Activated CD4-positive, CD25-positive, alpha-beta regulatory T cell (primary cell): ENCODE results near the gene ISM2.

Experiments
- DNase-seq, 4 experiments: peaks; one replicate each; lab custom pipeline; 2025; lab: John Stamatoyannopoulos, UW

ISM2 gene

DNA sequence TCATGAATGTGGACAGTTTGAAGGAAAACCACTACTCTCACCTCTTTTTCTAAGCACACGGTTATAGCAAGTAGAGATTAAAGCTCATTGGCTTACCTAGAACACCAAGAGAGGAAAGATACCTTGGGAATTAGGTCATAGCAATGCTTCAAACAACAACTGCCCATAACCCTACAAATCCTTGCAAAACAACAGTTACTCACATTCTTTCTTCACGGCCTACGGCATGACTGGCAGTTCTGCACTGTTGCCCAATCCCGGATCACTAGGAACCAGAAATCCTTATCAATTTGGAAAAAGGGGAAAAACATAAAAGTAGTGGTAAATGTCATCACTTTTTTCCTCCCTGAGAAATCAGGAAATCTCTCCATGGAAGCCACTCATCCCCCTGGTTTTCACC, 9.6 kb upstream of the ISM2 start:
- DNase-seq: no peak

DNA sequence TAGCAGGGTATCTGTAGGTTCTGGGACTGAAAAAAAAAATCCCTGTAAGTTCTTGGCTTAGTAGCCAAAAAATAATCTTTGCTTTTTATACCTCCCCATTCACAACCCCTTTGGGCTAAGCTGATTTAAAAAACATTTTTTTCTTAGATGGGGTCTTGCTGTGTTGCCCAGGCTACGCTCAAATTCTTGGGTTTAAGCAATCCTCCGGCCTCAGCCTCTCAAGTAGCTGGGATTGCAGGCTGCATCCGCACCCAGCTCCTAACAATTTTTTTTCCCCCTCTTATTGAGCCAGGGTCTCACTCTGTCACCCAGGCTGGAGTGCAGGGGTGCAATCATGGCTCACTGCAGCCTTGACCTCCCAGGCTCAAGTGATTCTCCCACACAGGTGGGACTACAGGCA, 9.1 kb upstream of the ISM2 start:
- no peak for DNase-seq

DNA sequence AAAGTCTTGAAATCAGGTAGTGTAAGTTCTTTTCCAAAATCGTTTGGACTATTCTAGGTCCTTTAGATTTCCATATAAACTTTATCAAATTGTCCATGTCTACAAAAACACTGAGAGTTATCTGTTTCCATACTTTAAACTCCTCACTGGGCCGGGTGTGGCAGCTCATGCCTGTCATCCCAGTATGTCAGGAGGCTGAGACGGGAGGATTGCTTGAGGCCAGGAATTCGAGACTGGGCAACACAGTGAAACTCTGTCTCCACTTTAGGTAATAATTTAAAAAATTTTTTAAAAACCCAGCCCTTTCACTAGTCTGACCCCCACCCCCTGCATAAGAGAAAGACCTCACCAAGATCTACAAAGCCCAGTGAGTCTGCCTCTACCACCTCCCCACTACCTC, 6.4 kb upstream of the ISM2 start:
- no peak for DNase-seq

DNA sequence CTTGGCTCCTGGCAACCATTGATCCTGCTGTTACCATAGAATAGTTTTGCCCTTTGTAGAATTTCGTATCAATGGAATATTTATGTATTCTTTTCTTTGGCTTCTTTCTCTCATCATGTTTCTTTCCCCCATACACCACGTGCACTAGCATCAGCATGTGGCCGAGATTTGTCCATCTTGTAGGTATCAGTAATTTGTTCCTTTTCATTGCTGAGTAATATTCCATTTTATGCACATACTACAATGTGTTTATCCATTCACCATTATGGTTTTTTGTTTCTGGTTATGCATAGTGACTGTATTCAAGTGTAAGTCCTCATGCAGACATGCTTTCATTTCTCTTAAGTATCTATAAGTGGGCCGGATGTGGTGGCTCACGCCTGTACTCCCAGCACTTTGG, 4.5 kb upstream of the ISM2 start:
- DNase-seq: no peak

DNA sequence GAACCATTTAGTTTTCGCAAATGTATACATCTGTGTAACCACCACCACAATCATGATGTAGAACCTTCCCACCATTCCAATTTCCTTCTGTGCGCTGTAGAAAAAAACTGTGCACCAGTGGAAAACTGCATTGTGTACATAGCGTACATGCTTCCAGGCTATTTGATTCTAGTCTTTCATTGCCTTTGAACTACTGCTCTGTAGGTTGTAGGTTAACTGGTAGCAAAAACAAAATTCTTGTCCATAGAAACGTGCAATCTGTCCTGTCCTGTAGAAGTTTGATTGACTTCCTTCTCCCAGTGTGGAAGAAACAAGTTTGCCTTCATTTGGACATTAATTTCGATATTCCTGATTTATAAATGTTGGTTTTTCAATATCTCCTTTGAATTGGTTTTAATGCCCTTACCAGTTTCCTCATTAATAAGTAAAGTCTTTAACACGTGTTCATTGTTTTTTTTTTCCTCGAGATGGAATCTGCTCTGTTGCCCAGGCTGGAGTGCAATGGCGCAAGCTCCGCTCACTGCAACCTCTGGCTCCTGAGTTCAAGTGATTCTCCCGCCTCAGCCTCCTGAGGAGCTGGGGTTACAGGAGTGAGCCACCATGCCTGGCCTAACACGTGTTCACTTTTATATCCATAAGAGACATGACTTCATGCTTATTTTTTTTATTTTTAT, 3.6 kb upstream of the ISM2 start:
- no peak for DNase-seq

DNA sequence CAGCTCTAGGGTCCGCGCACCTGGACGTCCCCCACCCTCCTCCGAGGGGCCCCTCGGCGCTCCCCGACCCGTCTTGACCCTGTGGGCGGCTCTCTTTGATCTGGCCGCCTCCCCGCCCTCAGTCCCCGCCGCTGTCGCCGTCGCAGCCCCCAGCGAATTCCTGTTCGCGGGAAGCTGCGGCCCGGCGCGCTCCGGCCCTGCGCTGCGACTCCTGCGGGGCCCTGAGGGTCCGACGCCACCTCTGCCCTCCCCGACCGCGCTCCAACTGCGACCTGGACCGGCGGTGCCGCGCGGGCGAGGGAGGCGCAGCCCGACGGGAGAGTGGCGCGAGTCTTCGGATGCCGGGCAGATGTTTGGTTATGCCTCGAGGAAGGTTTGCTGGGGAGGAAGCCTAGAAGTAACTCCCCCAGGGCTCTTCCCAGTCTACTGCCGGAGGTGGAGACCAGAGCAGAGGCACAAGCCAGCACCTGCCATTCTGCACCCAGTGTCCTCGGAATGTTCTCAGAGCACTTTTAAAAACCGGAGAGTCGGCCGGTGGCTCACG, 440 bp upstream of the ISM2 start:
- DNase-seq: no peak

DNA sequence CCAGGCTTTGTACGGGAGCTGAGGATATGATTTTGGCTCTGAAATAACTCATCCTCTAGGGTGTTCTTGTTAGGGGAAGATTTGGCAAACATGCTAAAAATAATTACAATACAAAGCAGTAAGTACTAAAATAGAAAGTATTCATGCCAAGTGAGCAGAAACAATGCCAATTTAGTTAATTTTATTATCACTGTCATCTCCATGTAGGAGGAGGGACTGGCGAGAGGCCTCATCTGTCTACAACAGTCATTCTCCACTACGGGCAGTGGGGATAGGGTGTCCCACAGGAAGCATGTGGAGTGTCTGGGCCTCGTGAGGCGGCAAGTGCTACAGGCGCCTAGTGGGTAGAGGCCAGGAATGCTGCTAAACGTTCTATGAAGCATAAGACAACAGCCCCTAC, 3.3 kb downstream of the ISM2 start:
- DNase-seq: no peak

DNA sequence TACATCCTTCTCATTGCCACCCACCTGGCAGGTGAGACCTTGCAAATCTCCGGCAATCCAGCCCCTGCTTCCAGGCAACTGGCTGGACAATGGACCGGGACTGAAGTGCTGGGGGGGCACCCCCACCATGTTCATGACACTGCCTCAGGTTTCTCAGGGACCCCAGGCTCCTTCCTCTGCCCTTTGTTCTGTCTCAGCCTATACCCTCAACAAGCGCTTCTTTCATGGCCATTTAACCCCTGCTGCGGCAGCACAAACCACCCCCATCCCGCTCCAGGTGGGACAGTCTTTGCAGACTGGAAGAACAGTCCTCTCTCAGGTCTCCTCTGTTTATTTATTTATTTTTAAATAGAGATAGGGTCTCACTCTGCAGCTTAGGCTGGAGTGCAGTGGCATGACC, 7.6 kb downstream of the ISM2 start:
- DNase-seq: no peak

DNA sequence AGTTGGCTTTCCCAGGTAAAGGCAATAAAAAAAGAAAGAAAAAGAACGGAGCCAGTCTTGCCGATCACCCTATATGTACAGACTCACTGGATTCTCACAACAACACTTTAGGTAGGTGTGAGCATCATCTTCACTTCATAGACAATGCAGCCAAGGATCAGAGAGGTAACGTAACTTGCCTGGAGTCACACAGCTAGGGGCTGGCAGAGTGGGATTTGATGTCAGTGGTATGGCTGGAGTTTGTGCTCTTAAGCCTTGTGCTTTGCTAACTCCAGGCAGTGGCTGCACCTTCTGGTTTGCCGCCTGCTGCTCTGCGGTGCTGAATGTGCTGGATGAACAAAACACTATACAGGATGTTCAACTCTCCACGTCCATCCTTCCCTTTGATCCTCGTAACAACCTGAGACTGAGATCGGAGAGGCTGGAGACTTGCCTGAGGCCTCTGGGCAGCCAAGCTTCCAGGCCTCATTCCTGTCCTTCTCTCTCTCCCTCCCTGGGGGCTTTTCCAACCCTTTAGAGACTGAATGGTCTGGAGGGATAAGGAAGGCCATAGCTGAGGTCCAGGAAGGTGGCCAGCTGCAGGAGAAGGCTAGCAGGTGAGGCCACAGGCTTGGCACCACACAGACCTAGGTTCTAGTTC, 8.1 kb downstream of the ISM2 start:
- no peak for DNase-seq

DNA sequence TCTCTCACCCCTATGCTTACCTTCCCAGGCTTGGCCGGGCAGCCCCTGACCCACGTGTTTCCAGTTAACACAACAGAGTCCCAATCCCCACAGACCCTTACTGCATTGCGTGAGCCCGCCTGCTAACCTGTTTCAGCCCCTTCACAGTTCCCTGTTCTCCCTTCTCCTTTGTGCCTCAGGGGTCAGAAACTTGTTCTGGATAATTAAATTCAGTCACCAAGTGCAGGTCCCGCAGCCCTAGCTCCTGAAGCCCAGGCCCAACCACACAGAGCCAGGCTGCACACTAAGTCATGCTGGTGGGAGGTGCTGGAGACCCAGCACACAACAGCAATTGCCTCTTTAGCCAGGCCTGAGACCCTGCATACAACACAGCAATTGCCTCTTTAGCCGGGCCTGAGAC, 9.6 kb downstream of the ISM2 start:
- no peak for DNase-seq

DNA sequence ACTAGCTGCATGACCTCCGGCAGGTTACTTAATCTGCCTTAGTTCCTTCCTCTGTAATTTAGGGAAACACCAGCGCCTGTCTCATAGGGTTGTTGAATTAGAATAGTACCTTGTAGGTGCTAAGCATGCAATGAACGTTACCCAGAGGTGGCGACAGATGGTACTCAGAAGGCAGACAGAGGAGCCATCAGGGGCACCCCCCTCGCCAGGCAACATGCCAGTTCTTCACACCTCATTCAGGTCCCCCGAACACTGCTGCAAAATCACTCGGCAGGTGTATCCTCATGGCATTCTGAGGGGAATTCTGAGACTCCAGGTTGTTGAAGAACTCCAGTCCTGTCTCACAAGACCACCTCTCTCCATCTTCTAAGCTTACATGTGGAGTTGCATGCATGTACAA, 10.1 kb downstream of the ISM2 start:
- no peak for DNase-seq

DNA sequence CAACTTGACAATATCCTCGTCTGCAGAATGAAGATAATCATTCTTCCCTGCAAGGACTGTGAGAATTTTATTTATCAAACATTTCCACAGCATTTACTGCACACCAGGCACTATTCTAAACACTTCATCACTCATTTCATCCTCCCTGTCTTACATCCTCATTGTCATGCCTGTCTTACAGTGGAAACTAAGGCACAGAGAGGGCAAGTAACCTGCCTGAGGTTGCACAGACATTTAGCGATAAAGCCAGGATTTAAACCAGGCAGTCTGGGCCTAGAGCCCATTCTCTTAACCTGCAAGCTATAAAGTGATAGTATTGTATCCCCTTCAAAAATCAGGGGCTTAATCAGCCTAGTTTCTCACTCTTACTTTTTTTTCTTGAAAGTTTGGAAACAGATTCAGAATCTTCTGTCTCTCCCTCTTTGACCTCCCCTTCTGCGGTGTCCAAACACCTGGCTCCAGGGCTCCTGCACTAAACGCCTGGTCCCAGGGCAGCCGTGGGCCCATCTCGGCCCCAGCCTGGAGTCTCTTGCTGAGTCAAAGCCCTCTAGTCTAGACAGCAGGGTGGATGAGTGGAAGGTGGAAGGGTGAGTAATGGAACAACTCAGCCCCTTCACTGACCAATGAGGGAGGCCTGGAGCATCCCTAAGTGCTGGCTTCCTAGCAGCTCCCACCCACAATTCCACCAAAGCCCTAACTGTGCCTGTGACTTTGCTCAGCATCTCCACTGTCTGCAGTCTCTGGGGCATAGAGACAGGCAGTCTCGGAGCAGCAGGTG, 12.5 kb downstream of the ISM2 start:
- DNase-seq: no peak

DNA sequence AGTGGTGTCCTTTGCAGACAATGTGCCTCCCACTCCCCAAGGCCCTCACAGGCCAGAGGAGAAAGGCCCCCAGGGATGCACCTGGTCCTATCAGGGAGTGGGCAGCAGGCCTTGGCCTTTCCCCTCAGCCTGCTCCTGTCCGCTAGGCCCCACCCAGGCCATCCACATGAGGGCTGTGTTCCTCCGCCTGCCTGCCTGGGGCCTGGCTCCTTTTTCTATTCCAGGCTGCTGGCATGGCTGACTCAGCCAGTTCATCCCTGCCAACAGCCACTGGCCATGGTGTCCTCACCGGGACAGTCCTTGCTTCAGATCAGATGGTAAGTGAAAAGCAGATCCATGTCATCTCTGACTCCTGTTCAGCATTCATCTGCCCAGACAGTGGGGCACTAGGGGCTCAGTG, 13.4 kb downstream of the ISM2 start:
- DNase-seq: no peak

DNA sequence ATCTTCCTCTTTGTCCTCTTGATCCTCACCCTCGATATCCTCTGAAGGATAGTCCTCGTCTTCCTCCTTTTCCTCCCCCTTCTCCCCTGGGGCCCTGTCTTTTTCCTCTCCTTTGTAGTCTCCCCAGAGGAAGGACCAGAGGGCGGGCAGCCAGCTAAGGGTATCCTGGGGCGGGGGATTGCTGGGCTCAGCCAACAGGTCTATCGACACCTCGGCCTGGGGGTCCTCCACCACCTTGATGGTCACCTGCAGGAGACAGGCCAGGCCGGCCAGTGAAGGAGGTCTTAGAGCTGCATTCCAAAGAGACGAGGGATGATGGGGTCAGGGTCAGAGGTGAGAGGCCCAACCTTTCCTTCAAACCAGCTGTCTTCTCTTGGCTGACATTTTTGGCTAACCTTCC, 16.2 kb downstream of the ISM2 start:
- DNase-seq: no peak

DNA sequence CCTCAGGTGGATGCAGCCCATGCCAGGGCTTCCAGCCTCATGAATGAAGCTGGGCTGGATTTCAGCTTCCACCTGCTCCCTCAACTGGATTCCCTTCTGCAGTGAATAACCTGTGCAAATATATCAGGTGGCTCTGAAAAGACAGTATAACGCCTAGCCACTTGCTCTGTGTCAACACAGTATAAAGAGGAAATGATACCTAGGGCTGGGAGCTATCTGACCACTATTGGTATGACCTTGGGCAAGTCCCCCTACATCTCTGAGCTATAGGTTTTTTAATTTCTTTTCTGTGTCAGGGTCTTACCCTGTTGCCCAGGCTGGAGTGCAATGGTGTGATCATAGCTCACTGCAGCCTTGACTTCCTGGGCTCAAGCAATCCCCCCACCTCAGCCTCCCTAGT, 19.8 kb downstream of the ISM2 start:
- DNase-seq: no peak

DNA sequence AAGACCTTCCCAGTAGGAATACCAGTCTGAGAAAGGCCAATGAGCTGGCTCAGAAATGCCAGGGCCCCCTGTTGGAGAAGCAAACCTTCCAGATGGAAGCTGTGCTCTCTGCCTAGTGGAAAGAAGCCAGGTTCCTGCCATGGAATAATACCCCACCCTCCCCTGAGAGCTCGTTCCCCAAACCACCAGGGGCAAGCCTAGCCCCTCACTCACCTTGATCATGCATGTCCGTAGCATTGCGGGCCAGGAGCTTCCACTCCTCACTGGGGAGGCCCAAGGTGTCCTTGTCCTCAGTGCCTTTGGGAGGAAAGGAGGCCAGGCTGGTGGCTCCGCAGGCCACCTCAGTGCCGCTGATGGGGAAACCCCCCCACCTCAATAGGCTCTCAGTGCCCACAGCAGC, 20.6 kb downstream of the ISM2 start:
- DNase-seq: no peak

DNA sequence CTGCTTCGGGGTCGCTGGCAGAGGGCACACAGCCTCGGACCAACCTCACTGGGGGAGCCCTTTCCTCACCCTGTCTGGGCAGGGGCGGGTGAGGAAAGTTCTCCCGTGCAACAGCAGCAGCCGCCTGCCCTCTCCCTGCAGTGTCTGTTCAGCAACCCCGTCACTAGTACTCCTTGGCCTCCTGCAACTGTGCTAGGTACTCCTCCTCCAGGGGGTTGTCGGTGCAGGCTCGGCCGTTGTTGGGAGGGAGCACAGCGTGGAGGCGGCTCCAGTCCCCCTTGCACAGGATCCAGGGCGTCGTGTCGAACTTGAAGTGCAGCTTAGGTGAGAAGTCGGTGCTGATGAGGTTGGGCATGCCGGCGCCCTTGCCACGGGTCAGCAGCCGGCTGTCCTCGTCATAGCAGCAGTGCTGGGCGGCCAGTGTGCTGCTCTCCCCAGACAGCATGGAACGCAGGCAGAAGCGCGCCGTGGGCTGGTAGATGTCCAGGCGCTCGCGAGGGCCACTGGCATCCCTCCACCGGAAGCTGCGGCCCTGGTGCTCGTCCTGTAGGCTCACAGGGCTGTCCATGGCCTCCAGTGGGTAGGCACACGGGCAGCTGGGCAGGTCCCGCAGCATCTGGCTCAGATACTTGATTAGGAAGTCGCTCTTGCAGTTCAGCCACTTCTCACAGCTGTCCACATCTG, 23.0 kb downstream of the ISM2 start:
- DNase-seq: no peak

DNA sequence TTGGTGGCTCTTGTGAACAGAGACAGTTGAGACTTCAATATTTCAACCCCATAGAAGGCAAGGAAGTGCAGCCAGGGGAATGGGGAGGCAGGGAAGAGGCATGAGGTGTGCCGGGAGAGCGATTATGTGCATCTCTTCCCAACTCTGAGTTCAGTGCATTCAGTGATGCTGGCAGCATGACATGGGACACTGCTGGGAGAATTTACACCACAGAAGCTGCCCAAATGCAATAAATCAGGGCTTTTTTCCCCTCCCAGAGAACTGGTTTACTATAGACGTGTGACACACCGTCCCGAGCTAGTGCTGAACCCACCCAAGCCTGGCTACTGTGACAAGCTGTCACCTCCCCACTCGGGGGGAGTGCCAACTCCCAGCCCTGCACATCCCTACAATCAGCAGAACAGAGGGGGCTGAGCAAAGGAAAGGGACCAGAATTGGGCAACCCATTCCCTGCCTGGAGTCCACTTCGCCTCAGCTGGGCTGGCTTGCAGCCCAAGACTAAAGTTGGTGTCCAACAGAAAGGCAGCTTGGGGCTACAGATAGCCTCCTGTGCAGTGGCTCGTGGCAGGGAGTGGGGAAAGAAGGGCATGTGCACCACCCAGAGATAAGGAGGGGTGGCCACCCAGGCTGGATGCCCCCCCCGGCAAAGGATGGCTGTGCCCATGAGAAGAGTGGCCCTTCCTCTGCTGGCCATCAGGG, 24.0 kb downstream of the ISM2 start:
- DNase-seq: no peak

DNA sequence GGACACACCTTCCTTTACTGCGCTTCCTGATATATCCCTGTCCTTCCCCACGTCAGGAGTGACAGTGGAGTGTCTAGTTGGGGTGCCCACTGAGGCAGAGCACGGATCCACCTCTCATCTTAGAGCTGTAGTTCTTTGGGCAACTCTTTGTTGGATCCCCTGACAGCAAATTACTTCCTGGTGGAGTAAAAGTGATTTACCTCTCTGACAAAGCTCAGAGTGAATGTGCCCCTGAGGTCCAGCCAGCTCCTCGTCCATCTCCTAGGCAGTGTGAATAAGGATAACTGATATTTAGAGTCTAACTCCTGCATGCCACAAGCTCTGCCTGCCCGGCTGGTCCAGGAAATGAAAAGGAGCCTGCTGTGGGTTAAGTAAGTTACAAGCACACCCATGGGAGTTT, 24.7 kb downstream of the ISM2 start:
- no peak for DNase-seq

DNA sequence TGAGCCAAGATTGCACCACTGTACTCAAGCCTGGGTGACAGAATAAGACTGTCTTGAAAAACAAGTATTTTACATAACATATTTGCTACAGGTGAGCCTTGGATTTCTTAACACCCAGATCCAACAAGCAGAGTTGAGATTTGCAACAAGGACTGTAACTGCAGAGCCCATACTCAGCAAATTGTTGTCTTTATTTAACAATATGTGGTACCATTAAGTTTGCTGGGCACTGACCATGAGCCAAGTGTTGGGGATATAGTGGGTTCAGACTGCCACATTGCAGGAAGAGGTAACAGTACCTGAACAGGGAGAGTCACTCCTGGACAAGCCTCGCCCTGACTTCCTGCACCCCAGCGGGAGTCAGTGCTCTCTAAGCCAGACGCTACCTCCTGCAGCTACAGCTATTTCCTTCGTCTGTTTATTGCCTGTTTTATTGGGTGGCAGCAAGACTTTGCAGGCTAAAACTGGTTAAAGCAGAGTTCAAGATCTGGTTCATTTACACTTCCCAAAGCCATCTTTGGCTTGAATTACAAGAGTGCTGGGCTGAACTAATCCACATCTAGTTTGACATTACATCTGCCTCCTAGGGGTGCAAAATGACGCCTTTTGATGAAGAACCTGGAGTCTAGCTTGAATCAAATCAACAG, 28.3 kb downstream of the ISM2 start:
- no peak for DNase-seq

DNA sequence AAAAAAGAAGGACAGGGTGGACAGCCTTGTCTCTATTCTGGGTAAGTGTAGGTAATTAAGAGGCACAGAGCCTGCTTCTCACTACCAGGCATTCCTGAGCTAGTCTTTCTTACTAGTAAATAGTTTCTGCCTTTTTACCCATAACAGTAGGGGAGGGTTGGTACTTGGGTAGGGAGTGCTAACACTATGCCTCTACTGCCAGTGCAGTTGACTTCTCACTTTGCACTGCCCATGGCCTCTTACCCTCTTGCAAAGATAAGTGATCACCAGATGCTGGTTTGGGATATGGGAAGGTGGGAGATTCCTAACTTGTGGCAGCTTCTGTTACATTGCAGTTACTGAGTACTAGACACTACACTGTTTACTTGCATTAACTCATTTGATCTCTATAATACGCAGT, 29.1 kb downstream of the ISM2 start:
- DNase-seq: no peak
